Ishikawa (cell line): Measurements from ENCODE around the gene HNRNPC.

Experiments used
- EP300 ChIP-seq: IDR thresholded peaks from 2 replicates; pipeline ENCODE4 v1.6.1; 2012; ENCODE audit warnings: borderline replicate concordance
- FOXM1 ChIP-seq: IDR thresholded peaks from 2 replicates; pipeline ENCODE4 v1.6.1; 2012; ENCODE audit warnings: low read depth, borderline replicate concordance
- REST ChIP-seq: IDR thresholded peaks from 2 replicates; pipeline ENCODE4 v1.6.1; 2012; ENCODE audit warnings: low read depth, mild to moderate bottlenecking
- TAF1 ChIP-seq: IDR thresholded peaks from 2 replicates; pipeline ENCODE4 v1.6.1; 2012; ENCODE audit warnings: low read depth, mild to moderate bottlenecking

GRCh38 chr14:21203470-21204166 is 65.6 kb downstream of the HNRNPC start:
- TF ChIP-seq TAF1: no peak
- no peak for TF ChIP-seq FOXM1
- no peak for TF ChIP-seq REST
- TF ChIP-seq EP300: no peak
